Large intestine (tissue), 12 donors: ENCODE measurements around the gene MORF4L1. TPM values are rescaled to one million over a fixed set of nuclear protein-coding genes. Genes with fewer than 3 reads are reported as not detected.

Experiments used
- DNase-seq, 2 donors: peaks; one replicate each; pipeline versions ENCODE4 v3.0.0 to v3.0.0-alpha.2; 2013
- H3K27ac ChIP-seq: one replicate; pipeline ENCODE4 v1.5.1; 2013; ENCODE audit warnings: low read length
- H3K27me3 ChIP-seq: 2 replicates; pipeline ENCODE4 v1.6.1; 2013; ENCODE audit warnings: low read length; ENCODE audit not compliant: control insufficient read depth, insufficient read depth
- H3K36me3 ChIP-seq: 2 replicates; pipeline ENCODE4 v1.6.1; 2013; ENCODE audit warnings: low read length; ENCODE audit not compliant: control insufficient read depth, insufficient read depth
- H3K4me1 ChIP-seq: one replicate; pipeline ENCODE4 v1.6.1; 2013; ENCODE audit warnings: low read length; ENCODE audit not compliant: control insufficient read depth, insufficient read depth
- H3K4me3 ChIP-seq: one replicate; pipeline ENCODE4 v1.5.1; 2013; ENCODE audit warnings: low read length
- H3K9me3 ChIP-seq: one replicate; pipeline ENCODE4 v1.6.1; 2013; ENCODE audit warnings: mild to moderate bottlenecking, low read depth, low read length, moderate library complexity; ENCODE audit not compliant: control insufficient read depth
- WGBS: methylation state at CpG from one replicate; pipeline ENCODE4 v1.1.5; 2013; ENCODE audit warnings: low lambda C conversion rate; ENCODE audit not compliant: insufficient coverage; 5-methylcytosine and 5-hydroxymethylcytosine counted together
- long read RNA-seq, 11 donors: transcript quantifications; one replicate each; lab custom pipeline, GENCODE V29; 2026
- polyA plus RNA-seq: library from polyadenylated mRNA; unstranded; fragments of 120-200 nt; gene quantifications from one replicate; pipeline ENCODE4 v1.2.1, GENCODE V29; 2013

The MORF4L1 gene, protein sequence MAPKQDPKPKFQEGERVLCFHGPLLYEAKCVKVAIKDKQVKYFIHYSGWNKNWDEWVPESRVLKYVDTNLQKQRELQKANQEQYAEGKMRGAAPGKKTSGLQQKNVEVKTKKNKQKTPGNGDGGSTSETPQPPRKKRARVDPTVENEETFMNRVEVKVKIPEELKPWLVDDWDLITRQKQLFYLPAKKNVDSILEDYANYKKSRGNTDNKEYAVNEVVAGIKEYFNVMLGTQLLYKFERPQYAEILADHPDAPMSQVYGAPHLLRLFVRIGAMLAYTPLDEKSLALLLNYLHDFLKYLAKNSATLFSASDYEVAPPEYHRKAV
- polyA plus RNA-seq = 406 TPM
- long read RNA-seq, donor 1, transcript MORF4L1-203 (12 exons, 1,880 nt) = major isoform, 43 of 64 reads
- long read RNA-seq, donor 1, transcript MORF4L1-216 (5 exons, 448 nt) = minor isoform, 12 of 64 reads
- long read RNA-seq, donor 1, partial matches to known transcripts = 7 of 64 reads
- long read RNA-seq, donor 1, other reads (novel, unspliced or antisense) = 0 of 64 reads
- long read RNA-seq, donor 2, transcript MORF4L1-216 (5 exons, 448 nt) = minor isoform, 37 of 295 reads
- long read RNA-seq, donor 2, transcript MORF4L1-203 (12 exons, 1,880 nt) = major isoform, 150 of 295 reads
- long read RNA-seq, donor 2, partial matches to known transcripts = 82 of 295 reads
- long read RNA-seq, donor 2, other reads (novel, unspliced or antisense) = 17 of 295 reads
- long read RNA-seq, donor 3 = 0 reads
- long read RNA-seq, donor 4, transcript MORF4L1-216 (5 exons, 448 nt) = major isoform, 5 of 43 reads
- long read RNA-seq, donor 4, partial matches to known transcripts = 33 of 43 reads
- long read RNA-seq, donor 4, other reads (novel, unspliced or antisense) = 0 of 43 reads
- long read RNA-seq, donor 5, transcript MORF4L1-216 (5 exons, 448 nt) = minor isoform, 9 of 72 reads
- long read RNA-seq, donor 5, transcript MORF4L1-203 (12 exons, 1,880 nt) = major isoform, 52 of 72 reads
- long read RNA-seq, donor 5, partial matches to known transcripts = 7 of 72 reads
- long read RNA-seq, donor 5, other reads (novel, unspliced or antisense) = 0 of 72 reads
- long read RNA-seq, donor 6, transcript MORF4L1-203 (12 exons, 1,880 nt) = major isoform, 105 of 183 reads
- long read RNA-seq, donor 6, transcript MORF4L1-216 (5 exons, 448 nt) = minor isoform, 22 of 183 reads
- long read RNA-seq, donor 6, partial matches to known transcripts = 45 of 183 reads
- long read RNA-seq, donor 6, other reads (novel, unspliced or antisense) = 0 of 183 reads
- long read RNA-seq, donor 7, transcript MORF4L1-203 (12 exons, 1,880 nt) = major isoform, 45 of 91 reads
- long read RNA-seq, donor 7, transcript MORF4L1-216 (5 exons, 448 nt) = minor isoform, 22 of 91 reads
- long read RNA-seq, donor 7, partial matches to known transcripts = 12 of 91 reads
- long read RNA-seq, donor 7, other reads (novel, unspliced or antisense) = 8 of 91 reads
- long read RNA-seq, donor 8, transcript MORF4L1-204 (4 exons, 591 nt) = minor isoform, 5 of 280 reads
- long read RNA-seq, donor 8, transcript MORF4L1-203 (12 exons, 1,880 nt) = major isoform, 129 of 280 reads
- long read RNA-seq, donor 8, transcript MORF4L1-216 (5 exons, 448 nt) = minor isoform, 27 of 280 reads
- long read RNA-seq, donor 8, partial matches to known transcripts = 104 of 280 reads
- long read RNA-seq, donor 8, other reads (novel, unspliced or antisense) = 5 of 280 reads
- long read RNA-seq, donor 9, transcript MORF4L1-204 (4 exons, 591 nt) = minor isoform, 7 of 518 reads
- long read RNA-seq, donor 9, transcript MORF4L1-216 (5 exons, 448 nt) = minor isoform, 72 of 518 reads
- long read RNA-seq, donor 9, transcript MORF4L1-203 (12 exons, 1,880 nt) = major isoform, 86 of 518 reads
- long read RNA-seq, donor 9, transcript MORF4L1-206 (6 exons, 1,074 nt) = minor isoform, 5 of 518 reads
- long read RNA-seq, donor 9, partial matches to known transcripts = 333 of 518 reads
- long read RNA-seq, donor 9, other reads (novel, unspliced or antisense) = 12 of 518 reads
- long read RNA-seq, donor 10, transcript MORF4L1-203 (12 exons, 1,880 nt) = major isoform, 146 of 230 reads
- long read RNA-seq, donor 10, transcript MORF4L1-216 (5 exons, 448 nt) = minor isoform, 30 of 230 reads
- long read RNA-seq, donor 10, partial matches to known transcripts = 40 of 230 reads
- long read RNA-seq, donor 10, other reads (novel, unspliced or antisense) = 12 of 230 reads
- long read RNA-seq, donor 11, transcript MORF4L1-203 (12 exons, 1,880 nt) = major isoform, 90 of 149 reads
- long read RNA-seq, donor 11, transcript MORF4L1-216 (5 exons, 448 nt) = minor isoform, 25 of 149 reads
- long read RNA-seq, donor 11, partial matches to known transcripts = 25 of 149 reads
- long read RNA-seq, donor 11, other reads (novel, unspliced or antisense) = 5 of 149 reads

DNA sequence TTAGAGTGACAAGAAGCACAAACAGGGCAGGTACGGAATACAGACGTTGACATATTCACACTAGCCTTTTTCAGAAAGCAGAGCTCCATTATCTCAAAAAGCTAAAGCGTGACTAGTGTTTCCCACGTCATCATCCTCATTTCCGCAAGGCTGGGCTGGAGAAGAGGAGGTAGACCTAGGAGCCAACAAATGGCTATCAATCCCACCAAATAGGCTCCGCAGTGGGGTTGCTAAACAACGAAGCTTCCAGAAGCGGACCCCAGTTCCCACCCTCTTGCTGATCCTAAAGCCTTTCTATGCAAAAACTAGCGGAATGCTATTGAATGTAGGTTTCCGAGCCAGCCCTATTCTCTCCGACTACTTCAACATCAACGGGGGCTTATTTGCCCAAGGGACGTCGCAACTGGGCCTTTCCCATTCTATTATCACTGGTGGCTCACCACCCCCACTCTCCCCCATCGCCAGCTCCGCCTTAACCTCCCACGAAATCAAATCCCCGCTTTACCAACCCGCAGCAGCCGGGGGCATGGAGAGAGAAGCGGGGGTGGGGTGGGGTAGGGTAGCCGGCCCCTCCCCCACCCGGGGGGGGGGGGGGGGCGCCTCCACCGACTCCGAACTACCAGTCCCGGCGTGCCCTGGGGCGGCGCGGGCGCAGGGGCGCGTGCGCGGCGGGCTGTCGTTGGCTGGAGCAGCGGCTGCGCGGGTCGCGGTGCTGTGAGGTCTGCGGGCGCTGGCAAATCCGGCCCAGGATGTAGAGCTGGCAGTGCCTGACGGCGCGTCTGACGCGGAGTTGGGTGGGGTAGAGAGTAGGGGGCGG is at the start of gene MORF4L1:
MORF4L1 (plus strand) TSS at position 736 of the 817 bp plus-strand sequence. CDS start 128 bp downstream, outside the sequence.
- Histone ChIP-seq H3K27ac (peak within 1 kb of the TSS; percentile 100), H3K36me3 (no peaks in the 10 kb centered on the region), H3K4me1 (no peaks in the 10 kb centered on the region), H3K9me3 (no peaks in the 10 kb centered on the region), H3K27me3 (no peaks in the 10 kb centered on the region), H3K4me3 (peak within 1 kb of the TSS; percentile 89)
- 0% methylated on average over 1 of the region's 52 CpGs for WGBS
- DNase-seq = peak; percentile 98

DNA sequence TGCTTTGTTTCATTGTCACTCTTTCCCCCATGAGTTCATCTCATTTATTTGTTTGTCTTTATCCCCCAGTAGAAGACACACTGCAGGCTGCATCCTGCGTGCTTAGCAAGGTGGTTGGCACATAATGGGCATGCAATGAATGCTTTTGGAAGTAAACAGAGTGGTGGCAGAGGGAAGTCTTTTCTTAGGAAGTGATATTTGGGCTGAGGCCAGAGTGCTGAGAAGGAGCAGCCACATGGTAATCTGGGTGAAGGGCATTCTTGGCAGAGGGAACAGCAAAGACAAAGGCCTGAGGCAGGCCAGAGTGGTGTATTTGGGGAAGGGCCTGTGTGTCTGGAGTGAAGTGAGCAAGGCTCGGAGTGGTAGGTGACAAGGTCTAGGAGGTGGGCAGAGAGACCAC is 43.8 kb upstream of the MORF4L1 start:
- DNase-seq = no peak
- no peaks in the 10 kb centered on the region for H3K36me3 ChIP-seq
- peaks cover 32% of the 10 kb centered on the region for H3K27me3 ChIP-seq
- H3K4me3 ChIP-seq = no peak overlapping the region
- no CpG with 5 or more reads among the region's 2 CpGs for WGBS
- peaks cover 10% of the 10 kb centered on the region for H3K9me3 ChIP-seq
- no peak overlapping the region for H3K27ac ChIP-seq
- H3K4me1 ChIP-seq = no peaks in the 10 kb centered on the region

DNA sequence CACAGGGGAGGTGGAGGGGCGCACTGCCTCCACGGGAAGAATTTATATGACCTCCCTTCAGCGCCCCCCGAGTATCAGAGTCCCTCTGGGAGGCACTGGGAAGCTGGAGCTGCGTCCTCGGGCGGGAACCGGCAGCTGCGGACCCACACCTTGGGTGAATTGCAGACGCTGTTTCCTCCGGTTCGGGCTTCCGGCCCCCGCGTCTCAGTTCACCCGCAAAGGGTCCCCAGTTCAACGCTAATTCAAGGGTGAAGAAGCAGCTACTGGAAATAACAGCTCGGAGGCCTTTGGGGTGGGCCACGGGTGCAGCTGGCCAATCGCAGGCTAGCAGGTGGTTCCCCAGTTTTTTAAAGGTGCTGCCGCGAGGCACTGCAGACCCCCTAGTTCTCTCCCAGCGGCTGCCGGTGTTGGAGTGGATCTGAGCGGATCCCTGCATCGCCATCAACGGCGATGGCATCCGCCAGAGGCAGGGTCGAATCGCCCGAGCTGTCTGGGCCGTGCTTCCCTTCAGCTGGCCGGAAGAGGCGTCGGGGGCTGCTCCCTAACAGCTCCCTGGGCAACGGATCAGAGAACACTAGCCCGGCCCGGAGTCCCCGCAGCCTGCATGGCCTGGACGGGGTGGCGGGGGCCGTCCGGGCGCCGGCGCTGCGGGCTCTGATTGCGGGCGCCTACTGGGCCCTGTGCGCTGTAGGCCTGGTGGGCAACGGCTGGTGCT is 42.0 kb upstream of the MORF4L1 start:
- no peak overlapping the region for H3K27ac ChIP-seq
- WGBS = no CpG with 5 or more reads among the region's 52 CpGs

DNA sequence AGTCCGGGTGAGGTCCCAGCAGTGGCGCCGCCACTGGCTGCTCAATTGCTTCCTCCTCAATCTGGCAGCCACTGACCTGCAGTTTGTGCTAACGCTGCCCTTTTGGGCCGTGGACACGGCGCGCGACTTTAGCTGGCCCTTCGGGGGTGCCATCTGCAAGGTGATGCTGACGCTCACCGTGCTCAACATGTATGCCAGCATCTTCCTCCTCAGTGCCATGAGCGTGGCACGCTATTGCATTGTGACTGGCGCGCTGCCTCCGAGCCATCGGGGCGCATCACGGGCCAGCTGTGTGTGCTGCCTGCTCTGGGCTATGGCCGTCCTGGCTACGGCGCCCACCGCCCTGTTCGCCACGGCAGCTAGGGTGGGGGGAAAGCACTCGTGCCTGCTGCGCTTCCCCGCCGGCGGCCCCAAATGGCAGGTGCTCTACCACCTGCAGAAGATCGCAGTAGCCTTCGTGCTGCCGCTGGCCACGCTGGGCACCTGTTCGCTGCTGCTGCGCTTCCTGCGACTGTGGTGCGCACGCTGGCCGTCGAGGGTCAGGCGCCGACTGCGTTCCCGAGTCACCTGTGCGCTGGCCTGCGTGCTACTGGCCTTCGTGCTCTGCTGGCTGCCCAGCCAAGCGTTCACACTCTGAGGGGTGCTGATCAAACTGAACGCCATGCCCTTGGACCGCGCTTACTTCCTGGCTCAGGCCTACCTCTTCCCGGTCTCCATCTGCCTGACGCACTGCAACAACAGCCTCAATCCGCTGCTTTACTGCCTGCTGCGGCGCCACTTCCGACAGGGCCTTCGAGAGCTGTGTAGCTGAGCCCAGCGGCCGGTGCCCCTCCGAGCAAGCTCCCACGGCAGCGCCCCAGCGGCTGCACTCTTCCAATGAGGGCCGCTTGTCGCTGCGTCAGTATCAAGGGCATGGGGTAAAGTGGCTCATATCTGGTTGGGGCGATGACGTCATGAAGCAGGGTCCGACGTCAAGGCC is 41.2 kb upstream of the MORF4L1 start:
- no CpG with 5 or more reads among the region's 73 CpGs for WGBS
- H3K4me1 ChIP-seq = no peaks in the 10 kb centered on the region
- H3K27me3 ChIP-seq = peaks cover 34% of the 10 kb centered on the region
- DNase-seq = no peak
- no peak overlapping the region for H3K4me3 ChIP-seq
- no peaks in the 10 kb centered on the region for H3K36me3 ChIP-seq
- no peak overlapping the region for H3K27ac ChIP-seq
- peaks cover 10% of the 10 kb centered on the region for H3K9me3 ChIP-seq

More for the DNA sequence above, 42.0 kb upstream of the MORF4L1 start:
- peaks cover 10% of the 10 kb centered on the region for H3K9me3 ChIP-seq
- no peak overlapping the region for H3K4me3 ChIP-seq
- H3K4me1 ChIP-seq = no peaks in the 10 kb centered on the region
- peaks cover 32% of the 10 kb centered on the region for H3K27me3 ChIP-seq
- no peaks in the 10 kb centered on the region for H3K36me3 ChIP-seq
- no peak for DNase-seq

DNA sequence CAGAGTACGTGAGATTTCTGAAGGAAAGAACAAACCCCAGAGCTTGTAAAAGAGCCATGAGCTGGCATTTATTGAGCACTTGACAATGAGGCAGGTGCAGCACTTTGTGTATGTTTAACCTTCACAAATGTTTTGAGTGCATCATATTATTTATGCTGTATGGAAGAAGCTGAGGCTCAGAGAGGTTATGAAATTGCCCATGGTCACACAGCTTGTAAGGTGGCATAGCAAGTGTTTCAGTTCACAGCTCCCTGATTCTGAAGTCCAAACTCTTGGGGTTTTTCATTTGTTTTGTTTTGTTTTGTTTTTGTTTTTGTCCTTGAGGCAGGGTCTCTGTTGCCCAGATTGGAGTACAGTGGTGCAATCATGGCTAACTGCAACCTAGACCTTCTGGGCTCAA is 36.4 kb upstream of the MORF4L1 start:
- no peak overlapping the region for H3K27ac ChIP-seq
- WGBS = no CpG with 5 or more reads among the region's 1 CpG
- no peaks in the 10 kb centered on the region for H3K36me3 ChIP-seq
- peaks cover 21% of the 10 kb centered on the region for H3K27me3 ChIP-seq
- DNase-seq = no peak
- no peaks in the 10 kb centered on the region for H3K4me1 ChIP-seq
- H3K9me3 ChIP-seq = peaks cover 7% of the 10 kb centered on the region
- H3K4me3 ChIP-seq = no peak overlapping the region

DNA sequence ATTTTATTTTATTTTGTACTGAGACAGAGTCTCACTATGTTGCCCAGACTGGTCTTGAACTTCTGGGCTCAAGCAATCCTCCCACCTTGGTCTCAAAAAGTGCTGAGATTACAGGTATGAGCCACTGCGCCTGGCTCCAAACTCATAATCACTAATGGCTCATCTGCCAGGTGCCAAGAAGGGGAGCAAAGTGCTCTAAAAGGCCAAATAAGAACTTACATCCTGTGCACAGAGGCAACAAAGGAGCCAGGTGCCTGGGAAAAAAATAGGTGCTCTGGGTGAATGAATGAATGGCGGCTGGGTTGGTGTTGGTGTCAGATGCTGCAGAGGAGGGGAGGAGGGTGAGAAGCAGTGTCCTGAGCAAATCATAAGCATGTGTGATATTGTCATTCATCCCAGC is 35.6 kb upstream of the MORF4L1 start:
- Histone ChIP-seq H3K36me3 (no peaks in the 10 kb centered on the region), H3K27ac (no peak overlapping the region), H3K9me3 (no peaks in the 10 kb centered on the region), H3K4me1 (no peaks in the 10 kb centered on the region), H3K4me3 (no peak overlapping the region), H3K27me3 (peaks cover 13% of the 10 kb centered on the region)
- no CpG with 5 or more reads among the region's 2 CpGs for WGBS
- no peak for DNase-seq

DNA sequence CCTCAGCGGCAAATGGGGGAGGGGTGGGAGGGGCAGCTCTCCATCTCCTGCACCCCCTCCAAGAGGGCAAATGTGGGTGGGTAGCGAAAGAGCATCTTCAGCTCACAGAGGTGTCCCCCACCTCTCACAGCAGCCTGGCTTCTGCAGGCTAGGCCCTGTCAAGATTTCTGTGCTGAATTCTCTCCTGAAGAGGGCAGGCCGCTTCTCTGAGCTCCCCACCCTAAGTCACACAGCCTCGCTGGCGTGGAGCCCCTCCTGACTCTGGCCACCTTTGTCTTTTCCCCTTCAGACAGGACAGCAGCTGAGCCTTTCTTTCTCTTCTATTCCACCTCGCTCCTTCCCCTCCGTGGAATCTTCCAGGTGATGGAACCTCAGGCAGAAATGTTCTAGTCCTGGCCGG is 35.1 kb upstream of the MORF4L1 start:
- no peaks in the 10 kb centered on the region for H3K9me3 ChIP-seq
- WGBS = no CpG with 5 or more reads among the region's 8 CpGs
- H3K4me1 ChIP-seq = no peaks in the 10 kb centered on the region
- no peak for DNase-seq
- H3K36me3 ChIP-seq = no peaks in the 10 kb centered on the region
- H3K27ac ChIP-seq = no peak overlapping the region
- H3K4me3 ChIP-seq = no peak overlapping the region
- peaks cover 10% of the 10 kb centered on the region for H3K27me3 ChIP-seq
